ENCODE results near the gene LTB. TPM values are rescaled to one million over a fixed set of nuclear protein-coding genes. Genes with fewer than 3 reads are reported as not detected.

The LTB gene
- total RNA-seq, 1 donor, result 31.0 TPM

GRCh38 chr6:31531771-31532643, 50.2 kb downstream of the LTB start:
- no peak for DNase-seq (ENCODE audit: low read depth in 2 of 3, low spot score in 2 of 3)

DNA sequence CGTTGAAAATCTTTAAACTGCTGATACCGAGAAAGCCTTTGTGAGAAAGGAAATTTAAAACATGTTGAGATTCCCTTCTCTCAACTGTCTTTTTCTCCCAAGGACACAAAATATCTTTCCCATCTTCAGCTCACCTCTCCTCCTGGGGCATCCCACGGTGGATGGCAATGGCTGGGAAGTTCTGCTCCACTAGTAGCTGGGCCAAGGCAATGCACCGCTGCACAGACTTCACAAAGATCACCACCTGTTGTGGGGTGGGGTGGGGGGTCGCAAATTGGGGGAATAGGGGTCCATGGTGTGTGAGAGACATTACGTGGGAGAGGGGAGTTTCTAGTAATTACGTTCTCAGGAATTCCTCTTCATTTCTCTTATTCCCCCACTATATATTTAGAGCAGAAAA, 51.1 kb downstream of the LTB start:
- no peak for DNase-seq (ENCODE audit: low read depth in 2 of 3, low spot score in 2 of 3)

- no peak for DNase-seq (ENCODE audit: low read depth in 2 of 3, low spot score in 2 of 3)
These were observed 51.6 kb downstream of the LTB start for GRCh38 chr6:31530659-31531058.

Small RNA genes lying within 50 kb of the gene (small RNA-seq; reads per million reads assigned to genes)
- gene SNORA38 (38.3 reads per million, percentile 96 among the genes with 10 or more reads in this experiment), gene SNORD117 (407 reads per million, percentile 98 among the genes with 10 or more reads in this experiment), gene SNORD84 (not detected), gene UQCRHP1 (not detected)

Other genes starting within 250 kb of the LTB start
- gene HLA-B, start 225.2 kb downstream of the LTB start, total RNA-seq, result 2,264 TPM
- gene MICA, start 178.8 kb downstream of the LTB start, total RNA-seq, result 15.9 TPM
- gene MICB, start 84.3 kb downstream of the LTB start, total RNA-seq, result 15.1 TPM
- gene MCCD1, start 53.5 kb downstream of the LTB start, total RNA-seq, result not detected
- gene DDX39B, start 40.4 kb downstream of the LTB start, total RNA-seq, result 571 TPM
- gene ATP6V1G2, start 35.8 kb downstream of the LTB start, total RNA-seq, result 1.1 TPM
- 33.7 TPM for gene NFKBIL1, start 34.8 kb downstream of the LTB start, total RNA-seq
- under 0.01 TPM for gene LTA, start 10.1 kb downstream of the LTB start, total RNA-seq
- gene TNF, start 6.9 kb downstream of the LTB start, total RNA-seq, result 0.27 TPM
- 74.9 TPM for gene LST1, start 3.9 kb upstream of the LTB start, total RNA-seq
- gene NCR3, start 10.6 kb upstream of the LTB start, total RNA-seq, result 0.27 TPM
- 66.8 TPM for gene AIF1, start 32.8 kb upstream of the LTB start, total RNA-seq
- 117 TPM for gene PRRC2A, start 38.3 kb upstream of the LTB start, total RNA-seq
- gene BAG6, start 70.2 kb upstream of the LTB start, total RNA-seq, result 172 TPM
- 3.8 TPM for gene APOM, start 73.5 kb upstream of the LTB start, total RNA-seq
- gene C6orf47, start 78.4 kb upstream of the LTB start, total RNA-seq, result 19.1 TPM
- 16.2 TPM for gene GPANK1, start 82.6 kb upstream of the LTB start, total RNA-seq
- gene CSNK2B, start 83.7 kb upstream of the LTB start, total RNA-seq, result 232 TPM
- gene LY6G5B, start 87.6 kb upstream of the LTB start, total RNA-seq, result 7.8 TPM
- 3.5 TPM for gene LY6G5C, start 98.6 kb upstream of the LTB start, total RNA-seq
- gene ABHD16A, start 120.9 kb upstream of the LTB start, total RNA-seq, result 75.4 TPM
- 0.54 TPM for gene LY6G6F, start 124.4 kb upstream of the LTB start, total RNA-seq
- 1.6 TPM for gene LY6G6D, start 132.9 kb upstream of the LTB start, total RNA-seq
- 0.54 TPM for gene LY6G6C, start 139.3 kb upstream of the LTB start, total RNA-seq
- gene MPIG6B, start 140.9 kb upstream of the LTB start, total RNA-seq, result 7.8 TPM
- 223 TPM for gene DDAH2, start 146.9 kb upstream of the LTB start, total RNA-seq
- gene CLIC1, start 154.1 kb upstream of the LTB start, total RNA-seq, result 794 TPM
- gene MSH5, start 157.6 kb upstream of the LTB start, total RNA-seq, result 32.3 TPM
- 0.27 TPM for gene SAPCD1, start 180.2 kb upstream of the LTB start, total RNA-seq
- 2.4 TPM for gene VWA7, start 194.9 kb upstream of the LTB start, total RNA-seq
- 52.0 TPM for gene VARS1, start 213.3 kb upstream of the LTB start, total RNA-seq
- gene LSM2, start 224.5 kb upstream of the LTB start, total RNA-seq, result 70.6 TPM
- gene HSPA1L, start 232.9 kb upstream of the LTB start, total RNA-seq, result 1.9 TPM
- gene HSPA1A, start 233.1 kb upstream of the LTB start, total RNA-seq, result 358 TPM
- gene HSPA1B, start 245.3 kb upstream of the LTB start, total RNA-seq, result 303 TPM

Measured in hematopoietic multipotent progenitor cell (in vitro differentiated cells).